NB4 (cell line): ENCODE results near the gene XYLT1.

Experiments
- POLR2A ChIP-seq: IDR thresholded peaks from 2 replicates; pipeline ENCODE4 v1.6.1; 2011; ENCODE audit warnings: mild to moderate bottlenecking; ENCODE audit not compliant: insufficient read length; ENCODE audit errors: extremely low read depth
- TF ChIP-seq, protein P1 (sequence below): IDR thresholded peaks from one replicate; pipeline ENCODE4 v1.5.1; 2012; ENCODE audit warnings: low read depth, low read length

DNA sequence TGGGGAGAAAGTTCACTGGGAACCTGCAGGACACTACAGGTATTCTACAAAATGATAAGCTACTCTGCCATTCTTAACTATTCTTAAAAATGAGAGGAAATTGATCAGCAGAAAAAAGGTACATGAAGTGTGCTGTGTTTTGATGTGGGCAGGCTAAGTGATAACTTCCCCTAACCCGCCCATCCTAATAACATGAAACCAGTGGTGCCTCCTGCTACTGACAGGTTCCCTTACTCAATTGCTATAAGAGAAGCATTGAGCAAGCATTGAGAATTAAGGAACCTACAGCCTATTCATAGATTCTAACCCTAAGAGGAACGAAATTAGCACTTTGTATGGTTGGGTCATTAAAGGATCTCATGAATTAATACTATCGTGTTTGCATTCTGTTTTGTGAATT is 18.9 kb downstream of the XYLT1 start:
- TF ChIP-seq, protein P1, sequence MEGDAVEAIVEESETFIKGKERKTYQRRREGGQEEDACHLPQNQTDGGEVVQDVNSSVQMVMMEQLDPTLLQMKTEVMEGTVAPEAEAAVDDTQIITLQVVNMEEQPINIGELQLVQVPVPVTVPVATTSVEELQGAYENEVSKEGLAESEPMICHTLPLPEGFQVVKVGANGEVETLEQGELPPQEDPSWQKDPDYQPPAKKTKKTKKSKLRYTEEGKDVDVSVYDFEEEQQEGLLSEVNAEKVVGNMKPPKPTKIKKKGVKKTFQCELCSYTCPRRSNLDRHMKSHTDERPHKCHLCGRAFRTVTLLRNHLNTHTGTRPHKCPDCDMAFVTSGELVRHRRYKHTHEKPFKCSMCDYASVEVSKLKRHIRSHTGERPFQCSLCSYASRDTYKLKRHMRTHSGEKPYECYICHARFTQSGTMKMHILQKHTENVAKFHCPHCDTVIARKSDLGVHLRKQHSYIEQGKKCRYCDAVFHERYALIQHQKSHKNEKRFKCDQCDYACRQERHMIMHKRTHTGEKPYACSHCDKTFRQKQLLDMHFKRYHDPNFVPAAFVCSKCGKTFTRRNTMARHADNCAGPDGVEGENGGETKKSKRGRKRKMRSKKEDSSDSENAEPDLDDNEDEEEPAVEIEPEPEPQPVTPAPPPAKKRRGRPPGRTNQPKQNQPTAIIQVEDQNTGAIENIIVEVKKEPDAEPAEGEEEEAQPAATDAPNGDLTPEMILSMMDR: no peak
- no peak for TF ChIP-seq POLR2A
